Epithelial cell of proximal tubule (primary cell): ENCODE data around the gene GFI1. TPM values are rescaled to one million over a fixed set of nuclear protein-coding genes. Genes with fewer than 3 reads are reported as not detected.

Experiments used
- DNase-seq: peaks from one replicate; pipeline ENCODE4 v3.0.0-alpha.2; 2011; ENCODE audit warnings: low read depth
- H3K4me3 ChIP-seq: 2 replicates; pipeline ENCODE4 v1.5.1; 2011; ENCODE audit warnings: low read depth, mild to moderate bottlenecking, low read length
- CTCF ChIP-seq: conservative IDR thresholded peaks from 2 replicates; pipeline ENCODE4 v1.5.1; 2012; ENCODE audit warnings: low read depth, mild to moderate bottlenecking, low read length
- total RNA-seq: library from RNA; depleted of rRNA; stranded (reverse); fragments of >200 nt; gene quantifications from 2 replicates; pipeline ENCODE4 v1.2.3, GENCODE V29; 2015

Gene GFI1
- total RNA-seq, 1 donor from 2014 or later, result 0.12 TPM

- no peak for TF ChIP-seq CTCF
- no peak overlapping the region for H3K4me3 ChIP-seq
- no peak for DNase-seq
Measured at GRCh38 chr1:92502247-92502646, 15.5 kb upstream of the GFI1 start.

GRCh38 chr1:92500552-92500951 lies 13.8 kb upstream of the GFI1 start:
- no peak for DNase-seq
- no peak for TF ChIP-seq CTCF
- no peak overlapping the region for H3K4me3 ChIP-seq

- no peak for TF ChIP-seq CTCF
- H3K4me3 ChIP-seq, result no peak overlapping the region
- no peak for DNase-seq
Measured at GRCh38 chr1:92495392-92496063, 8.8 kb upstream of the GFI1 start.

GRCh38 chr1:92494485-92495141 lies 7.9 kb upstream of the GFI1 start:
- no peak for DNase-seq
- no peak for TF ChIP-seq CTCF
- H3K4me3 ChIP-seq, result no peak overlapping the region

GRCh38 chr1:92493139-92493538 lies 6.4 kb upstream of the GFI1 start:
- DNase-seq, result no peak
- TF ChIP-seq CTCF, result no peak
- no peak overlapping the region for H3K4me3 ChIP-seq

- no peak for DNase-seq
- H3K4me3 ChIP-seq, result no peak overlapping the region
- no peak for TF ChIP-seq CTCF
Measured at GRCh38 chr1:92488832-92489231, 2.1 kb upstream of the GFI1 start.

GRCh38 chr1:92488416-92488815 lies 1.7 kb upstream of the GFI1 start:
- TF ChIP-seq CTCF, result no peak
- H3K4me3 ChIP-seq, result no peak overlapping the region
- DNase-seq, result no peak
